Measurements from ENCODE around the gene ACSBG1.

Gene ACSBG1, protein sequence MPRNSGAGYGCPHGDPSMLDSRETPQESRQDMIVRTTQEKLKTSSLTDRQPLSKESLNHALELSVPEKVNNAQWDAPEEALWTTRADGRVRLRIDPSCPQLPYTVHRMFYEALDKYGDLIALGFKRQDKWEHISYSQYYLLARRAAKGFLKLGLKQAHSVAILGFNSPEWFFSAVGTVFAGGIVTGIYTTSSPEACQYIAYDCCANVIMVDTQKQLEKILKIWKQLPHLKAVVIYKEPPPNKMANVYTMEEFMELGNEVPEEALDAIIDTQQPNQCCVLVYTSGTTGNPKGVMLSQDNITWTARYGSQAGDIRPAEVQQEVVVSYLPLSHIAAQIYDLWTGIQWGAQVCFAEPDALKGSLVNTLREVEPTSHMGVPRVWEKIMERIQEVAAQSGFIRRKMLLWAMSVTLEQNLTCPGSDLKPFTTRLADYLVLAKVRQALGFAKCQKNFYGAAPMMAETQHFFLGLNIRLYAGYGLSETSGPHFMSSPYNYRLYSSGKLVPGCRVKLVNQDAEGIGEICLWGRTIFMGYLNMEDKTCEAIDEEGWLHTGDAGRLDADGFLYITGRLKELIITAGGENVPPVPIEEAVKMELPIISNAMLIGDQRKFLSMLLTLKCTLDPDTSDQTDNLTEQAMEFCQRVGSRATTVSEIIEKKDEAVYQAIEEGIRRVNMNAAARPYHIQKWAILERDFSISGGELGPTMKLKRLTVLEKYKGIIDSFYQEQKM

DNA sequence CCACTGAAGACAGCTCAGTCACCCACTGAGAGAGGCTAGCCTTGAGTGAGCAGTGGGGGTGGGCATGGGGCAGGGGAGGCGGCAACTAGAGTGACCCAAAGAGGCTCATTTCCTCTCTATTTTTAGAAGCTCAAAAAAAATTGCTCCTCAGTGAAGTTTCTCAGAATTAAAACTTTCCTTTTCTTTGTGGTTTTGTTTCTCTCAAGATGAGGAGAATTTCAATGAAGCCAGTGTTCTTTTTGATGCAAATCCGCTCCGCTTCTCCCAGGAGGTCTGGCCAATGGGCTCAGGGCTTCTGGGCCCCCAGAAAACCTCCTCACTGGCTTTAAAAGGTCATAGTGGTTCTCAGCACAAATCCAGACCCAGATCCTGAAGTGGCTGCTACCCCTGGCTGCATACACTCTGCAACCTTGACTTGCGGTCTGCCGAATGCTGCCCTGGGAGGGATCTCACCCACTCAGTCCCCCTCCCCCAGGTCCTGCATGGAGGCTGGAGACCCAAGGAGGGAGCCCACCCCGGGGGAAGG, at the start of gene ACSBG1:
Gene ACSBG1 (minus strand): TSS at position 51 of the 526 bp plus-strand sequence. CDS start 64 bp downstream, outside the sequence.
- no peak within 1 kb of the TSS for H3K4me3 ChIP-seq (ENCODE audit: low read length)
- no peak for DNase-seq (ENCODE audit: low read depth)
- TF ChIP-seq, protein P1, sequence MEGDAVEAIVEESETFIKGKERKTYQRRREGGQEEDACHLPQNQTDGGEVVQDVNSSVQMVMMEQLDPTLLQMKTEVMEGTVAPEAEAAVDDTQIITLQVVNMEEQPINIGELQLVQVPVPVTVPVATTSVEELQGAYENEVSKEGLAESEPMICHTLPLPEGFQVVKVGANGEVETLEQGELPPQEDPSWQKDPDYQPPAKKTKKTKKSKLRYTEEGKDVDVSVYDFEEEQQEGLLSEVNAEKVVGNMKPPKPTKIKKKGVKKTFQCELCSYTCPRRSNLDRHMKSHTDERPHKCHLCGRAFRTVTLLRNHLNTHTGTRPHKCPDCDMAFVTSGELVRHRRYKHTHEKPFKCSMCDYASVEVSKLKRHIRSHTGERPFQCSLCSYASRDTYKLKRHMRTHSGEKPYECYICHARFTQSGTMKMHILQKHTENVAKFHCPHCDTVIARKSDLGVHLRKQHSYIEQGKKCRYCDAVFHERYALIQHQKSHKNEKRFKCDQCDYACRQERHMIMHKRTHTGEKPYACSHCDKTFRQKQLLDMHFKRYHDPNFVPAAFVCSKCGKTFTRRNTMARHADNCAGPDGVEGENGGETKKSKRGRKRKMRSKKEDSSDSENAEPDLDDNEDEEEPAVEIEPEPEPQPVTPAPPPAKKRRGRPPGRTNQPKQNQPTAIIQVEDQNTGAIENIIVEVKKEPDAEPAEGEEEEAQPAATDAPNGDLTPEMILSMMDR (IDR thresholded peaks at IDR 0.05; ENCODE audit: insufficient read depth, low read depth, low read length, missing control alignments), result no peak

DNA sequence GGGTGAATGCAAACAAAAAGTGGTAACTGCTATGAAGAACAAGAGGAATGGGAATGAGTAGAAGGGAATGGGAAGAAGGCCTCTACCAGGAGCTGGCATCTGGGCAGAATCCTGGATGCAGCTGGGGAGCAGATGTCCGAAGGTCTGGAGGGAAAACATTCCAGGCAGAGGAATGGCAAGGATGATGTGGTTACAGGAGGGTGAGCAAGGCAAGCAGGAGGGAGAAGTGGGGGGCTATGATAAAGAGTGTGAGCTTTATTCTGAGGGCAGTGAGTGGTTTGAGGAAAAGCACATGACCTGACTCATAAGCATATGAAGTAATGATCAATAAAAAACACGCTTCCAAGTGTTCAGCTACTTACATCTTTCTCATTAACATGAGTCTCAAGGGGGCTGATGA, 48.0 kb upstream of the ACSBG1 start:
- DNase-seq (ENCODE audit: low read depth), result no peak
- TF ChIP-seq, protein P1 (IDR thresholded peaks at IDR 0.05; ENCODE audit: insufficient read depth, low read depth, low read length, missing control alignments), result no peak

DNA sequence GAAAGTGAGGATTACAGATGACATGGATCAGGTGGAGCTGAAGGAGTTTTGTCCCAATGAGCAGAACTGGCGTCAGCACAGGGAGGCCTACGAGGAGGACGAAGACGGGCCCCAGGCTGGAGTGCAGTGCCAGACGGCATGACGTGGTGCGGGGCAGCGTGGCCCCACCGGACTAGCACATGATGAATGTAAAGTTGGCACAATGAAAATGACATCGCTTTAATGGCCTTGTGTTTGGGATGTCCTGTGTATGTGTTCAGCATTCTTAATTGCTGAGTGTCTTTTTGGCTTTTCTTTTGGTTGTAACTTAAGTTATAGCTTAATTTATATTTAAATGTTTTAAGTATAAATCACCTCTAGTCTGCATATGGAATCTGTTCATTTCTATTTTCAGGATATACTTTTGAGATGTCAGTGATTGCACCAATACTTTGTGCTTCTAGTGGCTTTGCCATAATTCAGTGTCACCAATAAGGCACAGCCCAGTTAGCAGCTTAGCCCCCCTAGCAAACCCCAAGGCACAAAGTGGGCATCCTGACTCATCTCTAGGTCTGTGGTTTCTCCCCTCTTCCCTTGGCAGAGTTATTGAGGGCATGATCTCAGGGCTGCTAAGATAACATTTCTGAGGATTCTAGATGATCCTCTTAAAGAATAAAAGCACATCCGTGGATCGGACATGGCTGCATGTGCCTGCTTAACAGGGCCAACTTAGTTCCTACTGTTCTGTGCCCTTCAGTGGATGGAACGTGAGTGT, 46.1 kb upstream of the ACSBG1 start:
- TF ChIP-seq, protein P1 (IDR thresholded peaks at IDR 0.05; ENCODE audit: insufficient read depth, low read depth, low read length, missing control alignments), result no peak
- DNase-seq (ENCODE audit: low read depth), result no peak
- H3K4me3 ChIP-seq (ENCODE audit: low read length), result no peak overlapping the region

More for the DNA sequence above, 48.0 kb upstream of the ACSBG1 start:
- no peak overlapping the region for H3K4me3 ChIP-seq (ENCODE audit: low read length)

DNA sequence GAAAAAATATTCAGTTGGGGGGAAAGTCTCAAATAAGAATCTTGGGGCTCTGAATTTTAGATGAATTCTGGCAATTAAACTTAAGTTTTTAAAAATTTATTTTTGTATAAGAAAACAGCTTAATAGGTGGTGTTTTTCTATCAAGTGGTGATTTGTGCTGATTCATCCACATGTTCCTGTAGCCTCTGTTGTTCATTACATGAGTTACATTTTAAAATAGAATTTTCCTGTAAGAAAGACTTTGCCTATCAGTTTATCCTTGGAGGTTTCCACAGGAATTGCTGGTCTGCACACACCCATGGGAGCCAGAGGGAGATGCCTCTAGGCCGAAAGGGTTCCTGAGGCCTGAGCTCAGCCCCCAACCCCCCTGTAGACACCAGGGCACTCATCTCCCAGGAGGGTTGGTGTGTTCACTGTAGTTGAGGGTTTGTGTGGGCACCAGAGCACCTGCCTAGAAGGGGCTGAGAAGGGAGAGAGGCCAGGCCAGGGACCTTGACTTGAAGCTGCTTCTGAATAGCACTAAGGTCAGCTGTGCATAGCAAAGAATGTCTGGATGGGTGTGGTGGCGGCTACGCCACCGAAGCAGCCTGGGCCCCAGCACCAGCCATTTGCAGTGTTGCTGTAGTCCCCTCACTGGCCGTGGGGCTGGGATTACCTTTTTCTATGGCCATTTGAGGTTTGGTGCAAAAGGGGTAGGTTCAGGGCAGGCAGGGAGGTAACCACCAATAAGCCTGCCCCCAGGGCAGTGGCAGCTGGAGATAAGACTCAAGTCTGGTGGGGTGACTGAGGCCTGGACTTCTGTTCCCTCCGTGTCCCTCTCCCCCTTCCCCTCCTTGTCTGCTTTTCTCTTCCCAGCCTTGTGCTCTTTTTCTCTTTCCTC, 41.9 kb upstream of the ACSBG1 start:
- TF ChIP-seq, protein P1 (IDR thresholded peaks at IDR 0.05; ENCODE audit: insufficient read depth, low read depth, low read length, missing control alignments), result no peak
- DNase-seq (ENCODE audit: low read depth), result no peak
- H3K4me3 ChIP-seq (ENCODE audit: low read length), result no peak overlapping the region

DNA sequence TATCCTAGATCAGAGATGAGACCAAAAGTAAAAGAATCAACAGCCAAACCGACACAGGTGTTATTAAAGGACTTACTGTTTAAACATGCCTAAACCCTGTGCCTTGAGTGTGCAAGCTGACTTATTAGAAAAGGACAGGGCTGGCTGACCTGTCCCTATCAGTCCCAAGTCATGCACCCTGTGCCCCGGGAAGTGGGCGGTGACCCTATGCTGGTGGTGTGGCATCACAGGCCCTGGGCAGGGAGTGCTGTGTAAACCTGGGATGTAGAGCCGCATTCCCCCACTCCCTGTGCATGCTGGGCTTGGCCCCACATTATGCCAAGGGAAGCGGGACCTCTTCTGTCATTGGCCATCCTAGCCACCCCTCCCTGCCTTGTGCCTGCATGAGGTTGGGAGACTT, 40.6 kb upstream of the ACSBG1 start:
- H3K4me3 ChIP-seq (ENCODE audit: low read length), result no peak overlapping the region
- no peak for DNase-seq (ENCODE audit: low read depth)
- TF ChIP-seq, protein P1 (IDR thresholded peaks at IDR 0.05; ENCODE audit: insufficient read depth, low read depth, low read length, missing control alignments), result no peak

DNA sequence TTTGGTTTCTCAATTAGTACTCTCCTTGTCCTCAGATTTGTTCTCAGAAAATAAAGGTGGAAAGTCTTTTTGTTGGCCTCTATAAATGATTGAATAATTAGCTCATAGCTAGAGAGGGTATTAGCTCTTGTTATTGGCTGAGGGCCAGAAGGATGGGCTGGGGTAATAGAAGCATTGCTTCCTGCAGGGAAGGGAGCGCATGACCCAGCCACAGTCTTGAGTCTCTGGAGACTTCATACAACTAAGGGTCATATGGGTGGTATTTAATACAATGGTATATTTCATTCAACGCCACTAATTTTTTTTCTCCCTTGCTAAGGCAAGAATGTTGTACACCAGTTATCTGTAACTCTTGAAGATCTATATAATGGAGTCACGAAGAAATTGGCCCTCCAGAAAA, 38.4 kb upstream of the ACSBG1 start:
- DNase-seq (ENCODE audit: low read depth), result no peak
- H3K4me3 ChIP-seq (ENCODE audit: low read length), result no peak overlapping the region
- TF ChIP-seq, protein P1 (IDR thresholded peaks at IDR 0.05; ENCODE audit: insufficient read depth, low read depth, low read length, missing control alignments), result no peak
